A673 (cell line): ENCODE measurements around the gene SCGB1D4. TPM values are rescaled to one million over a fixed set of nuclear protein-coding genes. Genes with fewer than 3 reads are reported as not detected.

ENCODE experiments used
- BruUV-seq: library from RNA; stranded (reverse); fragments of 400-500 nt; replicated peaks from 2 replicates; lab custom pipeline; 2021; lab: Mats Ljungman, UMichigan
- CTCF ChIA-PET: fragments of 300-600 bp; sonication (Branson Sonifier 250); formaldehyde crosslinking; loops from one replicate; lab custom pipeline; 2022; ENCODE audit warnings: antibody characterized with exemption; lab: Charles Lee
- POLR2A ChIA-PET: fragments of 300-600 bp; sonication (Branson Sonifier 250); formaldehyde crosslinking; loops from one replicate; lab custom pipeline; 2022; ENCODE audit warnings: antibody characterized with exemption; ENCODE audit not compliant: low non-redundant PET; lab: Charles Lee
- DNase-seq: peaks from one replicate; pipeline ENCODE4 v3.0.0-alpha.2; 2015; ENCODE audit warnings: low spot score
- H3K27ac ChIP-seq: fragments of 200-600 bp; sonication (generic); 2 replicates; pipeline ENCODE4 v1.5.1; 2016; ENCODE audit warnings: mixed run types, low read depth, mild to moderate bottlenecking, mixed read lengths, antibody characterized with exemption, low read length; ENCODE audit not compliant: poor library complexity, severe bottlenecking
- H3K27me3 ChIP-seq: fragments of 200-600 bp; sonication (generic); replicated peaks from 2 replicates; pipeline ENCODE4 v1.6.1; 2017; ENCODE audit warnings: mixed run types, low read depth, mild to moderate bottlenecking, mixed read lengths, antibody characterized with exemption, low read length; ENCODE audit not compliant: insufficient read depth, poor library complexity
- H3K36me3 ChIP-seq: fragments of 200-600 bp; sonication (generic); 2 replicates; pipeline ENCODE4 v1.6.1; 2016; ENCODE audit warnings: mixed run types, mild to moderate bottlenecking, mixed read lengths, antibody characterized with exemption, low read length; ENCODE audit not compliant: insufficient read depth, poor library complexity, severe bottlenecking
- H3K4me1 ChIP-seq: fragments of 200-600 bp; sonication (generic); 2 replicates; pipeline ENCODE4 v1.6.1; 2017; ENCODE audit warnings: mixed run types, mild to moderate bottlenecking, mixed read lengths, antibody characterized with exemption, low read length; ENCODE audit not compliant: insufficient read depth, poor library complexity, severe bottlenecking
- H3K4me3 ChIP-seq: fragments of 200-600 bp; sonication (generic); 2 replicates; pipeline ENCODE4 v1.5.1; 2016; ENCODE audit warnings: low read depth, mixed run types, mild to moderate bottlenecking, mixed read lengths, low read length; ENCODE audit not compliant: poor library complexity, severe bottlenecking
- H3K9me3 ChIP-seq: fragments of 200-600 bp; sonication (generic); 2 replicates; pipeline ENCODE4 v1.6.1; 2016; ENCODE audit warnings: mixed run types, low read depth, mild to moderate bottlenecking, mixed read lengths, antibody characterized with exemption, low read length; ENCODE audit not compliant: poor library complexity, severe bottlenecking
- CTCF ChIP-seq: fragments of 300-800, 200-600 bp; sonication (generic); conservative IDR thresholded peaks from 2 replicates; pipeline ENCODE4 v1.5.1; 2017; ENCODE audit warnings: low read depth, mild to moderate bottlenecking, antibody characterized with exemption, low read length, moderate library complexity, mixed read lengths
- EZH2 ChIP-seq: fragments of 200-600 bp; sonication (generic); IDR thresholded peaks from 2 replicates; pipeline ENCODE4 v1.6.1; 2017; ENCODE audit warnings: borderline replicate concordance, low read depth, mild to moderate bottlenecking, mixed read lengths, antibody characterized with exemption, low read length; ENCODE audit not compliant: poor library complexity, severe bottlenecking
- intact Hi-C: fragments of 100-400 bp; cut with micrococcal nuclease; formaldehyde crosslinking; loops from one replicate; pipeline ENCODE4 v1.10.0; 2022; ENCODE audit not compliant: unreplicated experiment
- total RNA-seq: library from RNA; stranded (reverse); gene quantifications from 2 replicates; pipeline ENCODE4 v1.2.3, GENCODE V29; 2021

SCGB1D4 gene
- total RNA-seq, 1 experiment from 2014 or later, result not detected

DNA sequence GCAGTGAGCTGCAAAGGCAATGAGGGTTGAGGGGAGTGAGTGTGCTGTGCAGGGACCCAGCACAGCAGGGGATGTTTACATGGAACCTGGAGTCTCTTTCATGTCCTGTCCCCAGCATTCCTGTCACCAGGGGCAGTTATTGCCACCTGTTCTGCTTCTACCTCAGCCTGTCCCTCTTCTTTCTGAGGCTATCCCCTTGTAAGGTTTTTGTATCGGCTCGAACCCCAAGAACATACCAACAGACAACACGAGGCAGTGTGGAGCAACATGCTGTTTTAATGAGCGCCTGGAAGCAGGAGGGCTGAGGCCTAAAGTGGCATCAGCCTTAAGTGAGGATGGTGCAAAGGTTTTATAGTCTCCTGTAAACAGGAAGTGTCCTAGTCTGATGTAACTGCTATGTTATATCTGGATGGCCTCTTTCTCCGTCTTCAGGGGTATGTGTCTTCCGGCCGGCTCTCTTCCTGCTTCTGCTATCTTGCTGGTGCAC, 25.0 kb downstream of the SCGB1D4 start:
- H3K4me3 ChIP-seq, result no peak overlapping the region
- DNase-seq, result no peak
- peaks cover 18% of the 10 kb centered on the region for H3K27me3 ChIP-seq
- BruUV-seq, result no TSS peak
- intact Hi-C loops, result no loop called here
- H3K4me1 ChIP-seq, result no peaks in the 10 kb centered on the region
- ChIA-PET CTCF (no interaction called here), POLR2A (no interaction called here)
- TF ChIP-seq CTCF (no peak), EZH2 (no peak)
- no peak overlapping the region for H3K27ac ChIP-seq
- no peaks in the 10 kb centered on the region for H3K36me3 ChIP-seq
- no peaks in the 10 kb centered on the region for H3K9me3 ChIP-seq

DNA sequence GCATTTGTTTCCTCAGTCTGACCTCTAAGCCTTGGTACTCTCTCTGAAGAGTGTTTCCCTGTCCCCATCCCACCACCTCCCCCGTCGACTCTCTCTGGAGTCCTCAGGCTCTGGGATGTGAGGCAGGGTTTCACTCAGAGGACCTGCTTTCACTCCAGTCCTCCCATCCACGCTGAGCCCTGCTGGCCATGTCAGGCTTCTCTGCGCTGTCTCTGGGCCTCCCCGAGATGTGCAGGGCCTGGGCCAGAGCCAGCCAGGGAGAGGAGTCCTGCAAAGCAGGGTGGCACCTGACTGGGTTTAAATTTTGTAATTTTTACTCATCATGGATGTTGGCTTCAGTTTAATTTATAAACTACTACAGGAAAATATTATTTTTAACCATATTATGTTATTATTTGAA, 25.6 kb downstream of the SCGB1D4 start:
- Histone ChIP-seq H3K4me3 (no peak overlapping the region), H3K9me3 (no peaks in the 10 kb centered on the region), H3K36me3 (no peaks in the 10 kb centered on the region), H3K4me1 (no peaks in the 10 kb centered on the region), H3K27me3 (peaks cover 18% of the 10 kb centered on the region), H3K27ac (no peak overlapping the region)
- BruUV-seq, result no TSS peak
- intact Hi-C loops, result no loop called here
- POLR2A ChIA-PET, result no interaction called here
- CTCF ChIA-PET, result no interaction called here
- TF ChIP-seq EZH2 (no peak), CTCF (no peak)
- DNase-seq, result no peak

GRCh38 chr11:62269654-62270278, 29.1 kb downstream of the SCGB1D4 start, which contains the start of gene SCGB2A2:
Gene SCGB2A2 (plus strand): TSS chr11:62270158. CDS start chr11:62270217, 59 bp downstream.
- POLR2A ChIA-PET, result no interaction called here
- Histone ChIP-seq H3K36me3 (no peaks in the 10 kb centered on the region), H3K9me3 (no peaks in the 10 kb centered on the region), H3K27ac (no peak within 1 kb of the TSS), H3K27me3 (peaks cover 27% of the 10 kb centered on the region), H3K4me3 (no peak within 1 kb of the TSS), H3K4me1 (no peaks in the 10 kb centered on the region)
- CTCF ChIA-PET, result no interaction called here
- BruUV-seq, result no TSS peak
- TF ChIP-seq EZH2 (no peak), CTCF (0 out of 2 replicates have a peak, but pooled peaks have one; percentile 28)
- no peak for DNase-seq
- intact Hi-C loops, result no loop called here
